Activated naive CD4-positive, alpha-beta T cell treated with anti-CD3 and anti-CD28 coated beads for 36 hours (primary cell): ENCODE data around the gene MIS18A. TPM values are rescaled to one million over a fixed set of nuclear protein-coding genes. Genes with fewer than 3 reads are reported as not detected.
A peak's percentile ranks its signal among the peaks of the same experiment; 100 is the strongest.
"Not testable (repeated sequence)": the region's sequence is repeated elsewhere in the genome, so short reads cannot be mapped to it uniquely, and the experiment has no call there.

ENCODE experiments used
- CTCF ChIA-PET: fragments of 350-600 bp; sonication (Branson Sonifier 250); formaldehyde crosslinking; loops from one replicate; lab custom pipeline; 2021; ENCODE audit warnings: antibody characterized with exemption; lab: Charles Lee
- DNase-seq: peaks from one replicate; pipeline ENCODE4 v3.0.0-alpha.2; 2020
- H3K27ac Mint-ChIP-seq: one replicate; pipeline ENCODE4 v1.8.0; 2021; ENCODE audit warnings: mild to moderate bottlenecking, mixed read lengths
- H3K27me3 Mint-ChIP-seq: one replicate; pipeline ENCODE4 v1.8.0; 2021; ENCODE audit warnings: low read depth, mixed read lengths
- H3K36me3 Mint-ChIP-seq: one replicate; pipeline ENCODE4 v1.8.0; 2021; ENCODE audit warnings: low read depth, mixed read lengths
- H3K4me1 Mint-ChIP-seq: one replicate; pipeline ENCODE4 v1.8.0; 2021; ENCODE audit warnings: low read depth, mixed read lengths
- H3K4me3 Mint-ChIP-seq: one replicate; pipeline ENCODE4 v1.8.0; 2021; ENCODE audit warnings: mild to moderate bottlenecking, moderate library complexity, mixed read lengths
- H3K9me3 Mint-ChIP-seq: one replicate; pipeline ENCODE4 v1.8.0; 2021; ENCODE audit warnings: mixed read lengths
- intact Hi-C: fragments of 100-400 bp; cut with micrococcal nuclease; formaldehyde crosslinking; loops from one replicate; pipeline ENCODE4 v1.15.1; 2023
- total RNA-seq, 2 experiments: library from RNA; stranded (reverse); gene quantifications; one replicate each; pipeline ENCODE4 v1.2.3, GENCODE V29; 2021

The MIS18A gene
- total RNA-seq, 2 experiments from 2014 or later, result 37.4 to 37.8 TPM

DNA sequence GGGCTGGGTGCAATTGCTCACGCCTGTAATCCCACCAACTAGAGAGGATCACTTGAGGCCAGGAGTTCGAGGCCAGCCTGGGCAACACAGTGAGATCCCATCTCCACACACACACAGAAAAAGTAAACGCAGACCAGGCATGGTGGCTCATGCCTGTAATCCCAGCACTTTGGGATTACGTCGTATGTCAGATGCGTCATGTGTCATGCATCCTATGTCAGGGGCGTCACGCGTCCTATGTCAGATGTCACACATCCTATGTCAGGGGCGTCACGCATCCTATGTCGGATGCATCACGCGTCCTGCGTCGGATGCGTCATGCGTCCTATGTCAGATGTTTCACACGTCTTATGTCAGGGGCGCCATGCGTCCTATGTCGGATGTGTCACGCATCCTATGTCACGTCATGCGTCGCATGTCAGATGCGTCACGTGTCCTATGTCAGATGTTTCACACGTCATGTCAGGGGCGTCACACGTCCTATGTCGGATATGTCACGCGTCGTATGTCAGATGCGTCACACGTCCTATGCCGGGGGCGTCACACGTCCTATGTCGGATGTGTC lies 21.4 kb upstream of the MIS18A start:
- Mint-ChIP-seq H3K4me1 (no peaks in the 10 kb centered on the region), H3K4me3 (no peak overlapping the region), H3K27me3 (no peaks in the 10 kb centered on the region), H3K36me3 (peaks cover 18% of the 10 kb centered on the region), H3K27ac (no peak overlapping the region), H3K9me3 (no peaks in the 10 kb centered on the region)
- CTCF ChIA-PET, result interaction anchor here (1.0 kb wide), 1 partner anchor 14 kb away, joined by 3 read pairs; no protein-coding TSS in a partner anchor
- intact Hi-C loops, result no loop called here
- DNase-seq, result no peak

DNA sequence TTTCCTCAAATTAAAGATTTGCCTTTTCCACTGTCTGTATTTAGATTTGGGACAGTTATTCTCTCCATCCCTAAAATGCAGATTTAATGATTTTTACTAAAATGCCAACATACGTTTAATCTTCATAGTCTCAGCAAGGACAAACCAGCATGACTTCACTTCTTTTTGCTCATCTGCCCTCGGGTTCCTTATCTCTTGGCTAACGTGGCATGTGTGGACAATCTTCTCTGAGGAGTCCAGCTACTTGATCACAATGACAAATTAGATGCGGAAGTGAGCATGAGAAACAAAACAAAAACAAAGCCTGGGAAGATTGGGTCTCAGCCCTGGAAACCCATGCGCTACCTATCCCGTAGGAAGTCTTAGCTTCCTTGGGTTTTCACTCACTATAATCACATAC lies 20.8 kb upstream of the MIS18A start:
- Mint-ChIP-seq H3K36me3 (peaks cover 18% of the 10 kb centered on the region), H3K27me3 (no peaks in the 10 kb centered on the region), H3K27ac (no peak overlapping the region), H3K4me3 (no peak overlapping the region), H3K4me1 (no peaks in the 10 kb centered on the region), H3K9me3 (no peaks in the 10 kb centered on the region)
- intact Hi-C loops, result no loop called here
- no peak for DNase-seq
- CTCF ChIA-PET, result interaction anchor here (1.0 kb wide), 1 partner anchor 14 kb away, joined by 3 read pairs; no protein-coding TSS in a partner anchor

DNA sequence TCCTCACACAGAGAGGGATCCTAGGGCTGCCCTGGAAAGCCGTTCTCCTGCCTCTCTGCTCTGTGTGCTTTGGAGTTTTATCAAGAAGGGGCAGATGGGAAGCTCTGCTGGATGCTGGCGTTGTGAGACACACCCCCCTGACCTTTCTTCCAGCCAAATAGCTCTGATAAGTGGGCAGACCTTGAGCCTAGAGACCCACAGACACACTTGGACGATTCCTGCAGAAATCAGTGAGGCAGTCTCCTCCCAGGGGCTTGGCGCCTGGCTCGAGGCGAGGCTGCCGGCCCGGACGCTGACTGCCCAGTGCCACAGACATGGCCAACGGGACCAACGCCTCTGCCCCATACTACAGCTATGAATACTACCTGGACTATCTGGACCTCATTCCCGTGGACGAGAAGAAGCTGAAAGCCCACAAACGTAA lies 19.8 kb upstream of the MIS18A start, which contains the start of gene MRAP:
Gene MRAP (plus strand): TSS at position 198 of the 424 bp plus-strand sequence. CDS start 117 bp downstream, at position 315.
- DNase-seq, result no peak
- peaks cover 16% of the 10 kb centered on the region for H3K36me3 Mint-ChIP-seq
- intact Hi-C loops, result no loop called here
- CTCF ChIA-PET, result no interaction called here
- no peak within 1 kb of the TSS for H3K27ac Mint-ChIP-seq
- H3K9me3 Mint-ChIP-seq, result no peaks in the 10 kb centered on the region
- no peak within 1 kb of the TSS for H3K4me3 Mint-ChIP-seq
- no peaks in the 10 kb centered on the region for H3K4me1 Mint-ChIP-seq
- H3K27me3 Mint-ChIP-seq, result no peaks in the 10 kb centered on the region

DNA sequence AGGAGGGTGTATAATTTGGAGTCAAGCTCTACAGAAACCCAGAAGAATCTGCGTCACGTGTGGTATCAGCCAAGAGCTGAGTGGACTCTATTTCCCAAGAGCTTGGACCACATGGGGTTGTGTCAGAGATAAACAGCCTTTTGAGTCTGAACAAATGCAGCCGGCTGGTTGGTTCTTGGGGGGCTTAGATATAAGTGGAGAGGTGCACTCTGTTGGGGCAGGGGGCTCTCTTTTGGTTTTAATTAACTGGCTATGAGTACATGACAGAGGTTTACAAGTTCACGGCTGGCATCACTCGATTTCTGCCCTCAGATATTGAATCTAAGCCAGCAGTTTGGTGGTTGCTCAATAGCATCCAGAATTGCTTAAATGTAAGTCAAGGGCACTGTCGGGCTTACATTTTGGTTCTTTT lies 19.3 kb upstream of the MIS18A start:
- Mint-ChIP-seq H3K36me3 (peaks cover 14% of the 10 kb centered on the region), H3K4me3 (no peak overlapping the region), H3K27ac (no peak overlapping the region), H3K9me3 (no peaks in the 10 kb centered on the region), H3K27me3 (no peaks in the 10 kb centered on the region), H3K4me1 (no peaks in the 10 kb centered on the region)
- CTCF ChIA-PET, result no interaction called here
- intact Hi-C loops, result no loop called here
- no peak for DNase-seq

DNA sequence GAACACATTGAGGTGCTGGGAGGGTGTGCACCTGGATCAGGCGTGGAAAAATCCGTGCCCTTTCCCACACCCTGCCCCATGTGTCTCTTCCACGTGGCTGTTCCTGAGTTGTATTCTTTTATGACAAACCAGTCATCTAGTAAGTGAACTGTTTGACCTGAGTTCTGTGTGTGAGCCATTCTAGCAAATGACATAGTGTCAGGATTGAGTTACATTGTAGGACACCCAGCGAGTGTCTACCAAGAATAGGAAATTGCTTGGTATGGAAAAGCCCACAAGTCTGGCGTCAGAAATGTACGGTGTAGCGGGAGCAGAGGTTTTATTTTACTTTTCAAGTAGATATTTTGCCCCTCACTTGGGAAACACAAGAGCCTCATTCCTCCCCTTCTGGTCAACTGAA lies 18.6 kb upstream of the MIS18A start:
- H3K9me3 Mint-ChIP-seq, result no peaks in the 10 kb centered on the region
- intact Hi-C loops, result no loop called here
- CTCF ChIA-PET, result no interaction called here
- no peak overlapping the region for H3K4me3 Mint-ChIP-seq
- no peaks in the 10 kb centered on the region for H3K27me3 Mint-ChIP-seq
- H3K36me3 Mint-ChIP-seq, result peaks cover 13% of the 10 kb centered on the region
- no peak overlapping the region for H3K27ac Mint-ChIP-seq
- DNase-seq, result no peak
- no peaks in the 10 kb centered on the region for H3K4me1 Mint-ChIP-seq

DNA sequence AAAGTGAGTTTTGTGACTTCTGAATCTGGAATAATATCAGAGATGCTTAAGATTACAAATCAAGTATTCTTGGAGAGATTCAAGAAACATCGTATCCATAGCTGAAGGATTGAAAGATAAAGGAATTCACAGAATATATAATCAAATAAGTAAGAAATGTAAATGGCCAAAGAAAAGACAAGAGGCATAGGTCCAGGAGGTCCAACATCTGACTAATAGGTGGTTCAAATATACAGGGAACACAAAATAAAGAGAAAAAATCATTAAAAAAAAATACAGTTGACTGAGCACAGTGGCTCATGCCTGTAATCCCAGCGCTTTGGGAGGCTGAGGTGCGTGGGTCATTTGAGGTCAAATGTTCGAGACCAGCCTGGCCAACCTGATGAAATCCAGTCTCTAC lies 6.6 kb upstream of the MIS18A start:
- CTCF ChIA-PET, result no interaction called here
- no peak for DNase-seq
- intact Hi-C loops, result no loop called here
- no peak overlapping the region for H3K4me3 Mint-ChIP-seq
- H3K4me1 Mint-ChIP-seq, result no peaks in the 10 kb centered on the region
- H3K27ac Mint-ChIP-seq, result no peak overlapping the region
- H3K36me3 Mint-ChIP-seq, result peaks cover 12% of the 10 kb centered on the region
- no peaks in the 10 kb centered on the region for H3K9me3 Mint-ChIP-seq
- H3K27me3 Mint-ChIP-seq, result no peaks in the 10 kb centered on the region

DNA sequence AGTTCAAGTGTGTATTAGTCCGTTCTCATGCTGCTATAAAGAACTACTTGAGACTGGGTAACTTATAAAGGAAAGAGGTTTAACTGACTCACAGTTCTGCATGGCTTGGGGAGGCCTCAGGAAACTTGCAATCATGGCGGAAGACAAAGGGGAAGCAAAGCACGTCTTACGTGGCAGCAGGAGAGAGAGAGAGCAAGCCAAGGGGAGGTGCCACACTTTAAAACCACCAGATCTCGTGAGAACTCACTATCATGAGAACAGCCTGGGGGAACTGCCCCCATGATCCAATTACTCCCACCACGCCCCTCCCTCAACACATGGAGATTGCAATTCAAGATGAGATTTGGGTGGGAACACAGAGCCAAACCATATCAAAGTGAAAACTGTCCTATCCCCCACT lies 4.1 kb upstream of the MIS18A start:
- peaks cover 6% of the 10 kb centered on the region for H3K4me1 Mint-ChIP-seq
- DNase-seq, result no peak
- CTCF ChIA-PET, result no interaction called here
- no peak overlapping the region for H3K27ac Mint-ChIP-seq
- H3K36me3 Mint-ChIP-seq, result peaks cover 14% of the 10 kb centered on the region
- H3K9me3 Mint-ChIP-seq, result no peaks in the 10 kb centered on the region
- H3K27me3 Mint-ChIP-seq, result no peaks in the 10 kb centered on the region
- intact Hi-C loops, result no loop called here
- no peak overlapping the region for H3K4me3 Mint-ChIP-seq

DNA sequence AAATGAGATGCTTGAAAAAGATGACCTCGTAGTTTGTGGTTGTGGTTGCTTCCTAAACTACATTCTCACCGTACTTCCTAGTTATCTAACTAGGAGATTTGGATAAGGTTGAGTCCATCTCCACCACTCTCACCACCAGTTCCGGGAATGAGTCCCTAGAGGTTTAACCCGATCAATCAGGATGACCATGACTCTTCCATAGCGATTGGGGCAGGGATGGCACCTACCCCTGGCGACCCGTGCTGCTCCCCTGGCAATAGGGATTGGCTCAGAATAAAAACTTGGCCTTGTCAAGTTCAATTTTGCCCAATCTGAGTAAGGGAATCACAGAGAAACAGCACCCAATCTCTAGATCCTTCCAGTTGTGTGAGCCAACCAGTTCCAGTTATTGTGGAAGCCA lies 2.7 kb upstream of the MIS18A start:
- Mint-ChIP-seq H3K27me3 (no peaks in the 10 kb centered on the region), H3K36me3 (peaks cover 15% of the 10 kb centered on the region), H3K9me3 (no peaks in the 10 kb centered on the region), H3K27ac (no peak overlapping the region), H3K4me3 (no peak overlapping the region), H3K4me1 (peaks cover 12% of the 10 kb centered on the region)
- CTCF ChIA-PET, result no interaction called here
- intact Hi-C loops, result no loop called here
- DNase-seq, result no peak

DNA sequence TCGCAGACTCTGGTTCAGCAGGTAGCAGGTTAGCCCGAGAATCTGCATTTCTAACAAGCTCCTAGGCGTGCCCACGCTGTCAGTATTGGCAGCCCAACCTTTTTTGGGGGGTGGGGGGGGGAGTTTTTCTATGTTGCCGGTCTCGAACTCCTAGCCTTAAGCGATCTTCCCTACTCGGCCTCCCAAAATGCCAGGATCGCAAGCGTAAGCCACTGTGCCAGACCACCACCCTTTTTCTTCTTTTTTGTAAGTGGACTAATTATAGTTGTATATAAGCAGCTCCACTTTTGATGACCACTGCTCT lies 480 bp upstream of the MIS18A start:
- CTCF ChIA-PET, result interaction anchor here (0.6 to 0.7 kb wide), 3 partner anchors 320 to 1672 kb away, joined by 3 to 5 read pairs (median 4); no protein-coding TSS in a partner anchor
- Mint-ChIP-seq H3K27ac (peak overlapping the region; percentile 90), H3K4me3 (peak overlapping the region; percentile 100), H3K9me3 (no peaks in the 10 kb centered on the region), H3K4me1 (peaks cover 17% of the 10 kb centered on the region), H3K36me3 (peaks cover 22% of the 10 kb centered on the region), H3K27me3 (no peaks in the 10 kb centered on the region)
- DNase-seq, result no peak
- intact Hi-C loops, result loop anchor here (1.0 to 5.0 kb wide), 11 partner anchors 114 to 1147 kb away; partner anchors contain the start of genes CFAP298, EVA1C, SCAF4 and SOD1

DNA sequence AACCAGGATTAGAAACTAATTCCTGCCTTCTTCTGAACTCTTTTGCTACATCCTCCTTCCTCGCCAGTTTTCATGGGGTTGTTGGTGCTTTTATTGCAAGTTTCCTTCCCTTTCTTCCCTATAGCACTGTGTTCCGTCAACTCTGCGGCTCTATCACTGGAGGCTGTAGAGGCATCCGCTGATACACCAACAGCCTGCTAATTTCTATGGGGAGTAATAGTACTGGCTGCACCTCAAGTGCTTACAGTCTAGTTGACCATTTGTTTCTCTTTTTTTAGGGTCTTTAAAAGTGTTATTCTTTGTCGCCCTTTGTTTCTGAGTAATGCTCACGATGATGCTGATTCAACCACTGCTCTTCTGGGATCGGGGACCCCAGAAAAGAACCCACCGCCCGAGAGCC lies 746 bp downstream of the MIS18A start:
- Mint-ChIP-seq H3K36me3 (peaks cover 21% of the 10 kb centered on the region), H3K4me3 (peak overlapping the region; percentile 100), H3K4me1 (peaks cover 17% of the 10 kb centered on the region), H3K27ac (peak overlapping the region; percentile 90), H3K27me3 (no peaks in the 10 kb centered on the region), H3K9me3 (no peaks in the 10 kb centered on the region)
- CTCF ChIA-PET, result interaction anchor here (0.7 kb wide), 1 partner anchor 194 kb away, joined by 3 read pairs; no protein-coding TSS in a partner anchor
- DNase-seq, result peak; percentile 7
- intact Hi-C loops, result loop anchor here (1.0 to 5.0 kb wide), 3 partner anchors 135 to 1146 kb away; partner anchors contain the start of gene EVA1C

DNA sequence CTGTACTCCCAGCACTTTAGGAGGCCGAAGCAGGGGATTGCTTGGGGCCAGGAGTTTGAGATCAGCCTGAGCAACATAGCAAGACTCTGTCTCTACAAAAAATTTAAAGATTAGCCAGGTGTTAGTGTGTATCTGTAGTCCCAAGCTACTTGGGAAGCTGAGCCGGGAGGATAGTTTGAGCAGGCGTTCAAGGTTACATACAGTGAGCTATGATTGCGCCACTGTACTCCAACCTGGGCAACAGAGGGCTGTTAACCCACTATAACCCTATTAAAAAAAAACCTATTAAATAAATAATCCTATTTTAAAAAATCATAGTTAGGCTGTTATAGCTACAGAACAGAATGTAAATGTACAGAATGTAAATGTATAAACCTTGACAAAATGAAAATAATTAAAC lies 2.2 kb downstream of the MIS18A start:
- no peaks in the 10 kb centered on the region for H3K9me3 Mint-ChIP-seq
- intact Hi-C loops, result loop anchor here (5.0 kb wide), 1 partner anchor 1144 kb away; no protein-coding TSS in a partner anchor
- peaks cover 15% of the 10 kb centered on the region for H3K36me3 Mint-ChIP-seq
- CTCF ChIA-PET, result interaction anchor here (0.7 kb wide), 1 partner anchor 470 kb away, joined by 3 read pairs; no protein-coding TSS in a partner anchor
- peaks cover 17% of the 10 kb centered on the region for H3K4me1 Mint-ChIP-seq
- H3K27me3 Mint-ChIP-seq, result no peaks in the 10 kb centered on the region
- no peak for DNase-seq
- no peak overlapping the region for H3K4me3 Mint-ChIP-seq
- H3K27ac Mint-ChIP-seq, result no peak overlapping the region

DNA sequence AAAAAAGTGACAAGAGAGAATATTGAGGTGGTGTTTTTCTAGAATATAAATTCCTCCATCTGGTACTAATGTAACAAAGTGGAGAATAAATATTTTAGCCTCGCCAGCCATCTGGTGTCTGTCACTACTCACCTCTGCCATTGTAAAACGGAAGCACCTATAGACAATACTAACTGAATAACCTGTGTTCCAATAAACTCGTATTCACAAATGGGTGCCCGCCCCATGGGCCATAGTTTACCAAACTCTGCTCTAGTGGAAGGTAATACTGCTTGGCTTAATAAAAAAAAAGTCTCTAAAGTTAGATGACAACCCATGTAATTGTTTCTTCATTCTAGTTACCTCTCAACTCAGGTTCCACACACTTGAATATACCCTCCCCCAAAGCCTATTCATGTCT lies 8.1 kb downstream of the MIS18A start:
- H3K4me1 Mint-ChIP-seq, result peaks cover 2% of the 10 kb centered on the region
- intact Hi-C loops, result no loop called here
- H3K36me3 Mint-ChIP-seq, result peaks cover 28% of the 10 kb centered on the region
- DNase-seq, result no peak
- no peak overlapping the region for H3K4me3 Mint-ChIP-seq
- no peak overlapping the region for H3K27ac Mint-ChIP-seq
- H3K9me3 Mint-ChIP-seq, result no peaks in the 10 kb centered on the region
- H3K27me3 Mint-ChIP-seq, result no peaks in the 10 kb centered on the region
- CTCF ChIA-PET, result no interaction called here

DNA sequence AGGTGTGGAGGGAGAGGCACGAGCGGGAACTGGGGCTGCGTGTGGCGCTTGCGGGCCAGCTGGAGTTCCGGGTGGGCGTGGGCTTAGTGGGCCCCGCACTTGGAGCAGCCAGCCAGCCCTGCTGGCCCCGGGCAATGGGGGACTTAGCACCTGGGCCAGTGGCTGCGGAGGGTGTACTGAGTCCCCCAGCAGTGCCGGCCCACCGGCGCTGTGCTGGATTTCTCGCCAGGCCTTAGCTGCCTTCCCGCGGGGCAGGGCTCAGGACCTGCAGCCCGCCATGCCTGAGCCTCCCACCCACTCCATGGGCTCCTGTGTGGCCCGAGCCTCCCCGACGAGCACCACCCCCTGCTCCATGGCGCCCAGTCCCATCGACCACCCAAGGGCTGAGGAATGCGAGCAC lies 13.5 kb downstream of the MIS18A start:
- H3K27ac Mint-ChIP-seq, DNase-seq, intact Hi-C loops, CTCF ChIA-PET, H3K4me1 Mint-ChIP-seq, H3K27me3 Mint-ChIP-seq, H3K4me3 Mint-ChIP-seq, H3K9me3 Mint-ChIP-seq: not testable (repeated sequence)
- H3K36me3 Mint-ChIP-seq, result peaks cover 18% of the 10 kb centered on the region
